Forelimb muscle (tissue), 1 donor: ENCODE measurements around the gene STK17A. TPM values are rescaled to one million over a fixed set of nuclear protein-coding genes. Genes with fewer than 3 reads are reported as not detected.
"Not testable (repeated sequence)": the region's sequence is repeated elsewhere in the genome, so short reads cannot be mapped to it uniquely, and the experiment has no call there.

Source experiments
- DNase-seq: peaks from one replicate; pipeline ENCODE4 v3.0.0-alpha.2; 2013; ENCODE audit warnings: low read depth
- polyA plus RNA-seq: library from polyadenylated mRNA; unstranded; fragments of 120-200 nt; gene quantifications from one replicate; pipeline ENCODE4 v1.2.1, GENCODE V29; 2013; ENCODE audit not compliant: insufficient read length

STK17A gene
- polyA plus RNA-seq, 1 donor, result 27.8 TPM

GRCh38 chr7:43656997-43657396 lies 74.1 kb downstream of the STK17A start:
- no peak for DNase-seq

- no peak for DNase-seq
Measured at GRCh38 chr7:43658718-43659548, 76.0 kb downstream of the STK17A start.

GRCh38 chr7:43659549-43659896 lies 76.6 kb downstream of the STK17A start:
- no peak for DNase-seq

GRCh38 chr7:43660141-43660540 lies 77.2 kb downstream of the STK17A start:
- no peak for DNase-seq

GRCh38 chr7:43664681-43665080 lies 81.8 kb downstream of the STK17A start:
- DNase-seq, result no peak

- no peak for DNase-seq
Measured at GRCh38 chr7:43666938-43667337, 84.0 kb downstream of the STK17A start.

- DNase-seq, result no peak
Measured at GRCh38 chr7:43668035-43668434, 85.1 kb downstream of the STK17A start.

GRCh38 chr7:43669286-43670081 lies 86.6 kb downstream of the STK17A start:
- no peak for DNase-seq

- no peak for DNase-seq
Measured at GRCh38 chr7:43671521-43671920, 88.6 kb downstream of the STK17A start.

- not testable (repeated sequence) for DNase-seq
Measured at GRCh38 chr7:43673243-43673976, 90.5 kb downstream of the STK17A start.

GRCh38 chr7:43674559-43675436 lies 91.9 kb downstream of the STK17A start:
- DNase-seq, result no peak

Other genes with a start within 250 kb of the STK17A start
- gene COA1, start 146.4 kb downstream of the STK17A start, polyA plus RNA-seq, result 42.2 TPM
- gene BLVRA, start 175.6 kb downstream of the STK17A start, polyA plus RNA-seq, result 32.6 TPM